GM12878 (cell line): ENCODE results near the gene FAT1. TPM values are rescaled to one million over a fixed set of nuclear protein-coding genes. Genes with fewer than 3 reads are reported as not detected.

ENCODE experiments used
- ATAC-seq: fragments of 200-7000 bp; cut with Tn5 transposase; 3 replicates; pipeline ENCODE4 v1.9.1; 2020; ENCODE audit warnings: mild to moderate bottlenecking, moderate library complexity
- BruUV-seq: library from RNA; stranded (reverse); fragments of 400-500 nt; replicated peaks from 2 replicates; lab custom pipeline; 2021; lab: Mats Ljungman, UMichigan
- CTCF ChIA-PET: fragments of 300-600 bp; sonication (Branson Sonifier 250); formaldehyde crosslinking; extraction: SDS; loops from one replicate; lab custom pipeline; 2021; ENCODE audit warnings: inconsistent platforms; lab: Yijun Ruan, JAX
- POLR2A ChIA-PET: fragments of 350-600 bp; formaldehyde crosslinking; extraction: SDS; loops from one replicate; lab custom pipeline; 2021; ENCODE audit warnings: inconsistent platforms; lab: Charles Lee
- RAD21 ChIA-PET: fragments of 300-600 bp; sonication (Branson Sonifier 250); formaldehyde crosslinking; loops from one replicate; lab custom pipeline; 2023; ENCODE audit warnings: antibody characterized with exemption; ENCODE audit not compliant: unreplicated experiment; lab: Charles Lee
- SMC1A ChIA-PET: fragments of 300-600 bp; sonication (Branson Sonifier 250); formaldehyde crosslinking; loops from one replicate; lab custom pipeline; 2023; ENCODE audit not compliant: unreplicated experiment, uncharacterized antibody; lab: Charles Lee
- DNase-seq: peaks from one replicate; pipeline ENCODE4 v3.0.0-alpha.2; 2011; ENCODE audit warnings: low read depth, low spot score
- FAIRE-seq: peaks from 3 replicates; lab custom pipeline; 2011; peaks lifted over from hg19 to GRCh38; lab: Jason Lieb, UNC
- H2AFZ ChIP-seq: 2 replicates; pipeline ENCODE4 v1.6.0; 2011; ENCODE audit warnings: low read depth, low read length, control low read depth; ENCODE audit not compliant: control insufficient read depth
- H3K27ac ChIP-seq: 2 replicates; pipeline ENCODE4 v1.5.1; 2011; ENCODE audit warnings: control low read depth; ENCODE audit not compliant: control insufficient read depth, insufficient read depth
- H3K27me3 ChIP-seq, 2 experiments: replicated peaks in 1 of 2; 2 replicates each; pipeline versions ENCODE4 v1.6.0 to v1.6.1; 2011; ENCODE audit warnings: low read length in 1 of 2; ENCODE audit not compliant: control insufficient read depth in 2 of 2, insufficient read depth in 2 of 2
- H3K36me3 ChIP-seq, 2 experiments: 2 replicates each; pipeline ENCODE4 v1.5.1; 2011; ENCODE audit warnings: low read length in 1 of 2; ENCODE audit not compliant: control insufficient read depth in 2 of 2, insufficient read depth in 2 of 2
- H3K4me1 ChIP-seq: 2 replicates; pipeline ENCODE4 v1.6.1; 2011; ENCODE audit warnings: mild to moderate bottlenecking, low read length, moderate library complexity, mixed read lengths; ENCODE audit not compliant: control insufficient read depth, insufficient read depth
- H3K4me2 ChIP-seq: 2 replicates; pipeline ENCODE4 v1.6.0; 2011; ENCODE audit warnings: control low read depth; ENCODE audit not compliant: control insufficient read depth, insufficient read depth
- H3K4me3 ChIP-seq: fragments of 200-600 bp; sonication (generic); 2 replicates; pipeline ENCODE4 v1.5.1; 2016
- H3K79me2 ChIP-seq: 2 replicates; pipeline ENCODE4 v1.6.0; 2011; ENCODE audit warnings: low read length; ENCODE audit not compliant: control insufficient read depth, insufficient read depth
- H3K9ac ChIP-seq: 2 replicates; pipeline ENCODE4 v1.8.0; 2011; ENCODE audit warnings: low read length, control low read depth, mixed read lengths; ENCODE audit not compliant: control insufficient read depth, insufficient read depth
- H3K9me3 ChIP-seq: replicated peaks from 3 replicates; pipeline ENCODE4 v1.5.1; 2011; ENCODE audit warnings: mild to moderate bottlenecking, low read length; ENCODE audit not compliant: control insufficient read depth, insufficient read depth
- H4K20me1 ChIP-seq: 2 replicates; pipeline ENCODE4 v1.6.0; 2011; ENCODE audit not compliant: control insufficient read depth, insufficient read depth
- BMI1 ChIP-seq: fragments of 450-650 bp; IDR thresholded peaks from 2 replicates; pipeline ENCODE4 v1.6.1; 2016; ENCODE audit warnings: mild to moderate bottlenecking, moderate library complexity, borderline replicate concordance
- HDAC6 ChIP-seq: fragments of 200-600 bp; sonication (generic); IDR thresholded peaks from one replicate; pipeline ENCODE4 v1.8.0; 2017; ENCODE audit warnings: antibody characterized with exemption; ENCODE audit not compliant: unreplicated experiment
- MTA2 ChIP-seq: fragments of 450-650 bp; IDR thresholded peaks from 2 replicates; pipeline ENCODE4 v1.6.1; 2016; ENCODE audit warnings: low read depth, mild to moderate bottlenecking, moderate library complexity
- MYB ChIP-seq: fragments of 150-350 bp; IDR thresholded peaks from 2 replicates; pipeline ENCODE4 v1.6.1; 2014; ENCODE audit warnings: mild to moderate bottlenecking, low read depth, low read length, borderline replicate concordance
- MYC ChIP-seq: IDR thresholded peaks from 2 replicates; pipeline ENCODE4 v1.6.1; 2011; ENCODE audit warnings: mild to moderate bottlenecking, low read length, moderate library complexity, inconsistent platforms; ENCODE audit not compliant: insufficient read depth, insufficient replicate concordance, insufficient read length, severe bottlenecking
- RUNX3 ChIP-seq: IDR thresholded peaks from 2 replicates; pipeline ENCODE4 v1.6.1; 2012; ENCODE audit warnings: low read length, inconsistent platforms
- SIN3A ChIP-seq: IDR thresholded peaks from 2 replicates; pipeline ENCODE4 v1.6.1; 2012; ENCODE audit warnings: low read depth, low read length, improper control_type of control experiment
- SREBF1 ChIP-seq: IDR thresholded peaks from 2 replicates; pipeline ENCODE4 v1.6.1; 2012; ENCODE audit warnings: mild to moderate bottlenecking, low read length
- SREBF2 ChIP-seq: IDR thresholded peaks from 2 replicates; pipeline ENCODE4 v1.6.1; 2012; ENCODE audit warnings: mild to moderate bottlenecking, low read length
- SRF ChIP-seq, 2 experiments: IDR thresholded peaks; 2 replicates each; pipeline ENCODE4 v1.6.1; 2011; ENCODE audit warnings: low read depth in 2 of 2, low read length in 2 of 2, mild to moderate bottlenecking in 1 of 2, moderate library complexity in 1 of 2
- ZNF217 ChIP-seq: fragments of 450-650 bp; IDR thresholded peaks from 2 replicates; pipeline ENCODE4 v1.6.1; 2017; ENCODE audit warnings: antibody characterized with exemption, mild to moderate bottlenecking
- WGBS: methylation state at CpG from one replicate; pipeline ENCODE4 v1.1.6; 2016; ENCODE audit warnings: low lambda C conversion rate; ENCODE audit not compliant: insufficient replicate concordance, insufficient coverage; ENCODE audit errors: missing lambda C conversion rate; 5-methylcytosine and 5-hydroxymethylcytosine counted together
- in situ Hi-C: fragments of 300-500 bp; cut with MboI; formaldehyde crosslinking; loops from 9 replicates; pipeline ENCODE4 v1.14.3; 2018; ENCODE audit warnings: mixed read lengths
- intact Hi-C: fragments of 100-400 bp; cut with micrococcal nuclease; formaldehyde crosslinking; loops from one replicate; pipeline ENCODE4 v1.14.2; 2022; ENCODE audit not compliant: unreplicated experiment
- polyA plus RNA-seq, 11 experiments: library from polyadenylated mRNA; depleted of rRNA in 4 of 11; unstranded in 6 of 11; stranded (reverse) in 5 of 11; fragments of >200 nt; fragmentation: Nextera tagmentation in 4 of 11; fragmentation: Illumina TruSeq in 1 of 11; extraction: Ambion mirVana in 4 of 11; extraction: Trizol in 1 of 11; gene quantifications; 1 replicate in 1 of 11; 2 replicates in 10 of 11; pipeline versions ENCODE4 v1.2.1 to v1.2.3, GENCODE V29; 2011 to 2016; ENCODE audit warnings: inconsistent platforms in 2 of 11, missing spikeins in 2 of 11, low read depth in 1 of 11
- total RNA-seq, 4 experiments: library from RNA; depleted of rRNA in 3 of 4; stranded (reverse); fragments of >200 nt in 3 of 4; fragmentation: Illumina TruSeq in 1 of 4; extraction: Trizol in 1 of 4; gene quantifications; 2 replicates each; pipeline versions ENCODE4 v1.2.1 to v1.2.3, GENCODE V29; 2013 to 2021
- TF ChIP-seq, protein P1 (sequence below): IDR thresholded peaks from 2 replicates; pipeline ENCODE4 v1.6.1; 2012; ENCODE audit warnings: improper control_type of control experiment, low read depth, low read length; ENCODE audit not compliant: insufficient replicate concordance
- TF ChIP-seq, protein P2 (sequence below): fragments of 450-650 bp; IDR thresholded peaks from 2 replicates; pipeline ENCODE4 v1.6.1; 2017; ENCODE audit warnings: antibody characterized with exemption, mild to moderate bottlenecking, moderate library complexity
- TF ChIP-seq, protein P3 (sequence below): fragments of 450-650 bp; IDR thresholded peaks from 2 replicates; pipeline ENCODE4 v1.6.1; 2018; ENCODE audit warnings: mild to moderate bottlenecking, low read depth, moderate library complexity; ENCODE audit not compliant: partially characterized antibody

FAT1 gene
- total and polyA plus RNA-seq, 10 of the 15 experiments (the other 5 are each of a cell fraction or from before 2014, with no cell fraction given) = 0.04 to 11.8 (median 0.11) TPM; not detected in 1

DNA sequence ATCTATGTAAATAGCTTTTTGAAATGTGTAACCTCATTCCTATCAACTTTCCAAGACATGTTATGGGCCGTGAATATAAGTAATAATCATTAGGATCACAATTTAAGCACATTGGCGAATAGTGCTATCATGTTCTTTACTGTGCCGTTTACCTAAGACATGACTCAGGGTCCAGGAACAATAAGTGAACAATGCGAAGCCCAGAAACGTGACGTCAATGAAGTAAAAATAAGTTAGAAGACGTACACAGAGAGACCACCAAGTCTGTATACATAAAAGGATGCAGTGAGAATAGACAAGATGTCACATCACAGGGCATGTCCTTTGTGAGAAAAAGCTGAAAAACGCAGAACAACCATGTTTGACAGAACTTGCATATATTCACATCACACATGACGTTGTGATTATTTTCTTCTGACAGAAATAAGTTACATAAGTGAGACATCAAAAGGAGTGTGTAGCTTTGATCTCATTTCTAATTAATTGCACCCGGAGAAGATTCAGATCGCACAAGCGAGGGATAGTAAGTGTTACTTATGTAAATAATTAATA is 49.4 kb upstream of the FAT1 start:
- H3K79me2 ChIP-seq = no peaks in the 10 kb centered on the region
- RAD21 ChIA-PET = no interaction called here
- H3K27me3 ChIP-seq = no peaks in the 10 kb centered on the region
- H2AFZ ChIP-seq = no peak overlapping the region
- DNase-seq = no peak
- BruUV-seq = no TSS peak
- no peak for TF ChIP-seq SREBF2
- no peak for TF ChIP-seq HDAC6
- no peak for TF ChIP-seq SRF (IDR thresholded peaks at IDR 0.05; ENCODE audit: low read depth in 2 of 2, low read length in 2 of 2)
- TF ChIP-seq SREBF1 = no peak
- TF ChIP-seq, protein P1, sequence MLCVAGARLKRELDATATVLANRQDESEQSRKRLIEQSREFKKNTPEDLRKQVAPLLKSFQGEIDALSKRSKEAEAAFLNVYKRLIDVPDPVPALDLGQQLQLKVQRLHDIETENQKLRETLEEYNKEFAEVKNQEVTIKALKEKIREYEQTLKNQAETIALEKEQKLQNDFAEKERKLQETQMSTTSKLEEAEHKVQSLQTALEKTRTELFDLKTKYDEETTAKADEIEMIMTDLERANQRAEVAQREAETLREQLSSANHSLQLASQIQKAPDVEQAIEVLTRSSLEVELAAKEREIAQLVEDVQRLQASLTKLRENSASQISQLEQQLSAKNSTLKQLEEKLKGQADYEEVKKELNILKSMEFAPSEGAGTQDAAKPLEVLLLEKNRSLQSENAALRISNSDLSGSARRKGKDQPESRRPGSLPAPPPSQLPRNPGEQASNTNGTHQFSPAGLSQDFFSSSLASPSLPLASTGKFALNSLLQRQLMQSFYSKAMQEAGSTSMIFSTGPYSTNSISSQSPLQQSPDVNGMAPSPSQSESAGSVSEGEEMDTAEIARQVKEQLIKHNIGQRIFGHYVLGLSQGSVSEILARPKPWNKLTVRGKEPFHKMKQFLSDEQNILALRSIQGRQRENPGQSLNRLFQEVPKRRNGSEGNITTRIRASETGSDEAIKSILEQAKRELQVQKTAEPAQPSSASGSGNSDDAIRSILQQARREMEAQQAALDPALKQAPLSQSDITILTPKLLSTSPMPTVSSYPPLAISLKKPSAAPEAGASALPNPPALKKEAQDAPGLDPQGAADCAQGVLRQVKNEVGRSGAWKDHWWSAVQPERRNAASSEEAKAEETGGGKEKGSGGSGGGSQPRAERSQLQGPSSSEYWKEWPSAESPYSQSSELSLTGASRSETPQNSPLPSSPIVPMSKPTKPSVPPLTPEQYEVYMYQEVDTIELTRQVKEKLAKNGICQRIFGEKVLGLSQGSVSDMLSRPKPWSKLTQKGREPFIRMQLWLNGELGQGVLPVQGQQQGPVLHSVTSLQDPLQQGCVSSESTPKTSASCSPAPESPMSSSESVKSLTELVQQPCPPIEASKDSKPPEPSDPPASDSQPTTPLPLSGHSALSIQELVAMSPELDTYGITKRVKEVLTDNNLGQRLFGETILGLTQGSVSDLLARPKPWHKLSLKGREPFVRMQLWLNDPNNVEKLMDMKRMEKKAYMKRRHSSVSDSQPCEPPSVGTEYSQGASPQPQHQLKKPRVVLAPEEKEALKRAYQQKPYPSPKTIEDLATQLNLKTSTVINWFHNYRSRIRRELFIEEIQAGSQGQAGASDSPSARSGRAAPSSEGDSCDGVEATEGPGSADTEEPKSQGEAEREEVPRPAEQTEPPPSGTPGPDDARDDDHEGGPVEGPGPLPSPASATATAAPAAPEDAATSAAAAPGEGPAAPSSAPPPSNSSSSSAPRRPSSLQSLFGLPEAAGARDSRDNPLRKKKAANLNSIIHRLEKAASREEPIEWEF = no peak
- TF ChIP-seq ZNF217 = no peak
- TF ChIP-seq MYC = no peak
- TF ChIP-seq, protein P2, sequence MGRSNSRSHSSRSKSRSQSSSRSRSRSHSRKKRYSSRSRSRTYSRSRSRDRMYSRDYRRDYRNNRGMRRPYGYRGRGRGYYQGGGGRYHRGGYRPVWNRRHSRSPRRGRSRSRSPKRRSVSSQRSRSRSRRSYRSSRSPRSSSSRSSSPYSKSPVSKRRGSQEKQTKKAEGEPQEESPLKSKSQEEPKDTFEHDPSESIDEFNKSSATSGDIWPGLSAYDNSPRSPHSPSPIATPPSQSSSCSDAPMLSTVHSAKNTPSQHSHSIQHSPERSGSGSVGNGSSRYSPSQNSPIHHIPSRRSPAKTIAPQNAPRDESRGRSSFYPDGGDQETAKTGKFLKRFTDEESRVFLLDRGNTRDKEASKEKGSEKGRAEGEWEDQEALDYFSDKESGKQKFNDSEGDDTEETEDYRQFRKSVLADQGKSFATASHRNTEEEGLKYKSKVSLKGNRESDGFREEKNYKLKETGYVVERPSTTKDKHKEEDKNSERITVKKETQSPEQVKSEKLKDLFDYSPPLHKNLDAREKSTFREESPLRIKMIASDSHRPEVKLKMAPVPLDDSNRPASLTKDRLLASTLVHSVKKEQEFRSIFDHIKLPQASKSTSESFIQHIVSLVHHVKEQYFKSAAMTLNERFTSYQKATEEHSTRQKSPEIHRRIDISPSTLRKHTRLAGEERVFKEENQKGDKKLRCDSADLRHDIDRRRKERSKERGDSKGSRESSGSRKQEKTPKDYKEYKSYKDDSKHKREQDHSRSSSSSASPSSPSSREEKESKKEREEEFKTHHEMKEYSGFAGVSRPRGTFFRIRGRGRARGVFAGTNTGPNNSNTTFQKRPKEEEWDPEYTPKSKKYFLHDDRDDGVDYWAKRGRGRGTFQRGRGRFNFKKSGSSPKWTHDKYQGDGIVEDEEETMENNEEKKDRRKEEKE = no peak
- TF ChIP-seq RUNX3 = no peak
- TF ChIP-seq MTA2 = no peak
- TF ChIP-seq, protein P3, sequence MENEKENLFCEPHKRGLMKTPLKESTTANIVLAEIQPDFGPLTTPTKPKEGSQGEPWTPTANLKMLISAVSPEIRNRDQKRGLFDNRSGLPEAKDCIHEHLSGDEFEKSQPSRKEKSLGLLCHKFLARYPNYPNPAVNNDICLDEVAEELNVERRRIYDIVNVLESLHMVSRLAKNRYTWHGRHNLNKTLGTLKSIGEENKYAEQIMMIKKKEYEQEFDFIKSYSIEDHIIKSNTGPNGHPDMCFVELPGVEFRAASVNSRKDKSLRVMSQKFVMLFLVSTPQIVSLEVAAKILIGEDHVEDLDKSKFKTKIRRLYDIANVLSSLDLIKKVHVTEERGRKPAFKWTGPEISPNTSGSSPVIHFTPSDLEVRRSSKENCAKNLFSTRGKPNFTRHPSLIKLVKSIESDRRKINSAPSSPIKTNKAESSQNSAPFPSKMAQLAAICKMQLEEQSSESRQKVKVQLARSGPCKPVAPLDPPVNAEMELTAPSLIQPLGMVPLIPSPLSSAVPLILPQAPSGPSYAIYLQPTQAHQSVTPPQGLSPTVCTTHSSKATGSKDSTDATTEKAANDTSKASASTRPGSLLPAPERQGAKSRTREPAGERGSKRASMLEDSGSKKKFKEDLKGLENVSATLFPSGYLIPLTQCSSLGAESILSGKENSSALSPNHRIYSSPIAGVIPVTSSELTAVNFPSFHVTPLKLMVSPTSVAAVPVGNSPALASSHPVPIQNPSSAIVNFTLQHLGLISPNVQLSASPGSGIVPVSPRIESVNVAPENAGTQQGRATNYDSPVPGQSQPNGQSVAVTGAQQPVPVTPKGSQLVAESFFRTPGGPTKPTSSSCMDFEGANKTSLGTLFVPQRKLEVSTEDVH = no peak
- TF ChIP-seq MYB = no peak
- TF ChIP-seq SIN3A = no peak
- no peak for TF ChIP-seq BMI1
- no peak overlapping the region for H3K27ac ChIP-seq
- SMC1A ChIA-PET = no interaction called here
- ATAC-seq = no peak
- no peaks in the 10 kb centered on the region for H3K9me3 ChIP-seq
- no peak for FAIRE-seq
- POLR2A ChIA-PET = no interaction called here
- H3K4me3 ChIP-seq = no peak overlapping the region
- no peak overlapping the region for H3K4me2 ChIP-seq
- WGBS = 40% methylated on average over 12 of the region's 12 CpGs
- no peaks in the 10 kb centered on the region for H3K4me1 ChIP-seq
- CTCF ChIA-PET = no interaction called here
- H3K9ac ChIP-seq = no peak overlapping the region
- in situ Hi-C loops = no loop called here
- H3K36me3 ChIP-seq = no peaks in the 10 kb centered on the region
- no peaks in the 10 kb centered on the region for H4K20me1 ChIP-seq
- intact Hi-C loops = no loop called here
